Activated T-helper 1 cell treated with anti-CD3 and anti-CD28 coated beads, Interleukin-12 subunit alpha, Interleukin-12 subunit beta, Interleukin-2, Interleukin-4 antibody, amounts not matched to agents 30 ng/mL and 10 ng/mL and 1 ng/mL, durations not matched to agents 14 hours and 24 hours and 36 hours (primary cell): ENCODE data around the gene COIL. TPM values are rescaled to one million over a fixed set of nuclear protein-coding genes. Genes with fewer than 3 reads are reported as not detected.
"Not testable (repeated sequence)": the region's sequence is repeated elsewhere in the genome, so short reads cannot be mapped to it uniquely, and the experiment has no call there.

Source experiments
- DNase-seq: peaks from one replicate; pipeline ENCODE4 v3.0.0; 2021; ENCODE audit warnings: low spot score
- H3K27ac Mint-ChIP-seq: one replicate; pipeline ENCODE4 v1.8.0; 2021; ENCODE audit warnings: mild to moderate bottlenecking, mixed read lengths
- H3K27me3 Mint-ChIP-seq: one replicate; pipeline ENCODE4 v1.8.0; 2022; ENCODE audit warnings: mild to moderate bottlenecking, moderate library complexity, mixed read lengths; ENCODE audit not compliant: insufficient read depth
- H3K36me3 Mint-ChIP-seq: one replicate; pipeline ENCODE4 v1.8.0; 2021; ENCODE audit warnings: low read depth, mixed read lengths
- H3K4me1 Mint-ChIP-seq: one replicate; pipeline ENCODE4 v1.8.0; 2021; ENCODE audit warnings: low read depth, mixed read lengths
- H3K4me3 Mint-ChIP-seq: one replicate; pipeline ENCODE4 v1.8.0; 2021; ENCODE audit warnings: mild to moderate bottlenecking, moderate library complexity, mixed read lengths
- H3K9me3 Mint-ChIP-seq: one replicate; pipeline ENCODE4 v1.8.0; 2021; ENCODE audit warnings: mixed read lengths
- intact Hi-C: fragments of 100-400 bp; cut with micrococcal nuclease; formaldehyde crosslinking; loops from one replicate; pipeline ENCODE4 v1.15.1; 2024
- total RNA-seq: library from RNA; stranded (reverse); gene quantifications from 2 replicates; pipeline ENCODE4 v1.2.3, GENCODE V29; 2022

COIL gene
- total RNA-seq, 1 donor from 2014 or later, result 21.0 TPM

DNA sequence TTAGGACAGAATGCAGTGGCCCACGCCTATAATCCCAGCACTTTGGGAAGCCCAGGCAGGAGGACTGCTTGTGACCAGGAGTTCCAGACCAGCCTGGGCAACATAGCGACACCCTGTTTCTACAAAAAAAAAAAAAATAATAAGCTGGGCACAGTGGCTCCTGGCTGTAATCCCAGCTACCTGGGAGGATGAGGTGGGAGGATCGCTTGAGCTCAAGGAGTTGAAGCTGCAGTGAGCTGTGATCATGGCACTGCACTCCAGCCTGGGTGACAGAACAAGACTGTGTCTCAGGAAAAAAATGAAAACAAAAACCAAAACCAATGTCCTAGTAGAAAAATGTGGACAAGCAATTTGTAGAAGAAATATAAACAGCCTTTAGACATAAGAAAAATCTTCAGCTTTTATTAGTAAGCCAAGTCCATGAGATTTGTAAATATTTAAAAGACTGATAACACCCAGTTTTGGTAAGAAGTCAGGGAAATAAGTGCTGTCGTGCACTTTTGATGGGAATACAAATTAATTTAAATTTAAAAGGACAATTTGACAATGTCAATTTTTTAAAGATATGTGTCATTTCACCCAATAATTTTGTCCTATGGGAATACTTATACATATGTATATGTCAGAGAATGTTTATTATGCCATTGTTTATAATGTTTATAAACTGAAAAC is 28.2 kb upstream of the COIL start:
- intact Hi-C loops, result no loop called here
- Mint-ChIP-seq H3K4me1 (no peaks in the 10 kb centered on the region), H3K27ac (no peak overlapping the region), H3K36me3 (peaks cover 1% of the 10 kb centered on the region), H3K4me3 (no peak overlapping the region), H3K9me3 (no peaks in the 10 kb centered on the region), H3K27me3 (no peaks in the 10 kb centered on the region)
- no peak for DNase-seq

DNA sequence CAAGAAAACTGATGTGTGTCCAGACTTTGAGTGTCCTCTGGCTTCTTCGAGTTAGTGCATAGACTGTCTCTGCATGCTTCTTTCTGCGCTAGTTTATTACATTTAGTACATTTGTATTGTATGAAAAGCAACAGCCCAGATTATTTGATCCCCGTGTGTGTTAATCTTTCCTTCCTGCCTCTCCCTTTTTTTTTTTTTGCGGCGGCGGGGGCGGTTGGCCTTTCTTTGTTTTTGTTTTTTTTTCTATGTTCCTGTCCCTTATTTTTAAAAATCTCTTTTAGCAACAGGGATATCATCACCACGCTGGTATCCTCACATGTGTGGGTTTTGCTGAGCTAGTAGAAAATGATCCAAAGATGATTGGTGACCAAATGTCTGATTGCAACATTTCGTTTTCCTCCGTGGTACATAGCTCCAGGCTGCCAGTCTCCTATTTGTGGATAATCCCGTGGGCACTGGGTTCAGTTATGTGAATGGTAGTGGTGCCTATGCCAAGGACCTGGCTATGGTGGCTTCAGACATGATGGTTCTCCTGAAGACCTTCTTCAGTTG is 26.5 kb upstream of the COIL start:
- H3K27me3 Mint-ChIP-seq, result no peaks in the 10 kb centered on the region
- intact Hi-C loops, result no loop called here
- no peak overlapping the region for H3K27ac Mint-ChIP-seq
- H3K36me3 Mint-ChIP-seq, result peaks cover 1% of the 10 kb centered on the region
- no peaks in the 10 kb centered on the region for H3K4me1 Mint-ChIP-seq
- H3K4me3 Mint-ChIP-seq, result no peak overlapping the region
- H3K9me3 Mint-ChIP-seq, result no peaks in the 10 kb centered on the region
- no peak for DNase-seq

DNA sequence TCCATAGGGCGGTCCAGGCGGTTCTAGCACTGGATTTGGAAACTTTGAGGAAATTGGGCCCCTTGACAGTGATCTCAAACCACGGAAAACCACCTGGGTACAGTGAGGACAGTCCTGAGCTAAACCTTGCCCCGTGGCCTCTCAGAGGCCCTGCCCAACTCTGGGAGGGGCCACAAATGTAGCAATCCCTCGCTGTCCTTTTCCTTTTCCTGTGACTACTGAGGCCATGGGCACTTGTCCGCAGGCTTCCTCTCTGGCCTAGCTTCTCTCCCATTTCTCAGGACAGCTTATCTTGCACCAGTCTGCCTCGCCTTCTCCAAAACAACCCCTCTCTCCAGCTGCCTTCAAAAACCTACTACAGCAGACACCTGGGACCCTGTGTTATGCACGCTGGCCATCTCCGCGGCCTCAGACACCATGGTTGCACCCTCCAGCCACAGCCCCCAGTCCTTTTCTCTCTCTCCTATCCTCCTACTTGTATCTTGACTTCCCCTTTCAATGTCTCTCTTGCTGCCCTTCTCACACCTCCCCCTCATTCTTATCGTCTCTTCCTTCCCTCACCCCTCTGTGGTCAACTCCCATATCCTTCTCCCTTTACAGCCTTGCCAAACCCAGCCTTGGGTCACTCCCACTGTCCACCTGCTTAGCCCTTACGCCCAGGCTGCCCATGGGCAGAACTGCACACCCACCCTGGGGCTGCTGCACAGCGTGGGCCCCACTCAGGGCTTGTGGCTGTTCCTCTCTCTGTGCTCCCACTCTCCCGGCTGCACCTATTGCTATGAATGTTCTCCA is 24.7 kb upstream of the COIL start:
- Mint-ChIP-seq H3K27ac (no peak overlapping the region), H3K27me3 (no peaks in the 10 kb centered on the region), H3K4me3 (no peak overlapping the region), H3K9me3 (no peaks in the 10 kb centered on the region), H3K4me1 (no peaks in the 10 kb centered on the region), H3K36me3 (peaks cover 1% of the 10 kb centered on the region)
- intact Hi-C loops, result no loop called here
- DNase-seq, result no peak

DNA sequence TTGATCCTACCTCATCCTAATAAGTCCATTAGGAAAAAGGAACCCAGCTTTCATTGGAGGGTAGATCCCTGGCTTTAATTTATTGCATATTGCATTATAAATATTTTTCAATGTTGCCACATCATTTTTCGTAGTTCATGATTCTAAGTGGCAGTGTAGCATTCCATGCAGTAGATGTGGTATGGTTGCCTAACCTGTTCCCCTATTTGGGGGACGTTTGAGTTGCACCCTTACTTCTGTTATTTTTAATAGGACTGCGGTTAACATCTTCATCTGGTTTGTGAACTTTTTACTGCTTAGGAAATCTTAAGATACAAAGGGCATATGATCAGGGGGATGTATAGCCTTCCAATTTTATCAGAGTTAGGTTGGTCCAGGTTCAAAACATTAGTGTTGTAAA is 22.5 kb upstream of the COIL start:
- no peak overlapping the region for H3K4me3 Mint-ChIP-seq
- intact Hi-C loops, result no loop called here

DNA sequence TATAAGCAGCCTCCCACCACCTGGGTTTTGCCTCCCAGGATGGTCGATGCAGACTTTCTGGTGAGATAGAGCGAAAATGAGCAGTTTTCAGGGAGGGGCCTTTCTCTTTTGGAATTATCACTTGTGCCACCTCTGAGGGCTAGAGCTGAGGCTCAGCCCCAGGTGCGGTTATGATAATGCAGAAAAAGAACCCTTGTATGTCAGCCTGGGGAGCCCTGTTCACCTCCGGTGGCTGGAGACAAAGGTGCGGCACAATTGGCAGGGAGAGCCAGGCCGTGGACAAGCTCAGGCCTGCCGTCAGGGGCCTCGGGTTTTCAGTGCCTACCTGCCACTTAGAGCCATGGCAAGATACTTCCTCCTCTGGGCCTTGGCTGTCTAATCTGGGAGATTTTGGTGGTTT is 21.5 kb upstream of the COIL start:
- no peak for DNase-seq
- intact Hi-C loops, result no loop called here
- Mint-ChIP-seq H3K27ac (no peak overlapping the region), H3K4me3 (no peak overlapping the region), H3K4me1 (peaks cover 19% of the 10 kb centered on the region), H3K27me3 (peaks cover under 1% of the 10 kb centered on the region), H3K9me3 (no peaks in the 10 kb centered on the region), H3K36me3 (peaks cover 3% of the 10 kb centered on the region)

More for the DNA sequence above, 22.5 kb upstream of the COIL start:
- H3K9me3 Mint-ChIP-seq, result no peaks in the 10 kb centered on the region
- peaks cover 11% of the 10 kb centered on the region for H3K4me1 Mint-ChIP-seq
- no peak for DNase-seq
- H3K27me3 Mint-ChIP-seq, result no peaks in the 10 kb centered on the region
- H3K27ac Mint-ChIP-seq, result no peak overlapping the region
- peaks cover 1% of the 10 kb centered on the region for H3K36me3 Mint-ChIP-seq

DNA sequence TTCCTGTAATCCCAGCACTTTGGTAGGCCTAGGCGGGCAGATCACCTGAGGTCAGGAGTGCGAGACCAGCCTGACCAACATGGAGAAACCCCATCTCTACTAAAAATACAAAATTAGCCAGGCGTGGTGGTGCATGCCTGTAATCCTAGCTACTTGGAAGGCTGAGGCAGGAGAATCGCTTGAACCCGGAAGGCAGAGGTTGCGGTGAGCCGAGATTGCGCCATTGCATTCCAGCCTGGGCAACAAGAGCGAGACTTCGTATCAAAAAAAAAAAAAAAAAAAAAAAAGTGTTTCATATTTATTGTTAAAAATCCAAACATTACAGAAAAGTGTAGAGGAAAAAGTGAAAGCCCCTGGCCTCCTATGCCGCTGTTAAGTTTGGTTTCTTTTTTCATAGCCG is 19.7 kb upstream of the COIL start:
- H3K4me3 Mint-ChIP-seq, H3K9me3 Mint-ChIP-seq, H3K27ac Mint-ChIP-seq, intact Hi-C loops, H3K36me3 Mint-ChIP-seq, DNase-seq: not testable (repeated sequence)
- Mint-ChIP-seq H3K4me1 (peaks cover 19% of the 10 kb centered on the region), H3K27me3 (peaks cover 17% of the 10 kb centered on the region)

DNA sequence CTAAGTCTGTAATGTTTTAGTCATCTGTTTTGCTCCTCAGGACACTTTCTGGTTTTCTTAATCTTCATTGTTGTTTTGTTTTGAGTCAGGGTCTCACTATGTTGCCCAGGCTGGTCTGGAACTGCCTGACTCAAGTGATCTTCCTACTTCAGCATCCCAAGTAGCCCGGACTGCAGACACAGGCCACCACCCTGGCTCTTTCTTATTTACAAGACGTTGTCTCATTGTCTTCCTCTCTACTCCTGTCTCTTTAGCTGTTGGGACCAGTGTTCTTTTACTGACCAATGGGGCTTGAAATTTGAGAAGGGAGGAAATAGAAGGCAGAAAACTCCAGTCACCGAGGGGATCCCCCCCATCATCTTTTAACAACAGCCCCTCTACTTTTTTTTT is 18.2 kb upstream of the COIL start:
- DNase-seq, result no peak
- H3K4me1 Mint-ChIP-seq, result peaks cover 19% of the 10 kb centered on the region
- H3K36me3 Mint-ChIP-seq, result peaks cover 2% of the 10 kb centered on the region
- peak overlapping the region; percentile 89 for H3K4me3 Mint-ChIP-seq
- no peak overlapping the region for H3K27ac Mint-ChIP-seq
- H3K27me3 Mint-ChIP-seq, result peaks cover 23% of the 10 kb centered on the region
- H3K9me3 Mint-ChIP-seq, result no peaks in the 10 kb centered on the region
- intact Hi-C loops, result no loop called here

DNA sequence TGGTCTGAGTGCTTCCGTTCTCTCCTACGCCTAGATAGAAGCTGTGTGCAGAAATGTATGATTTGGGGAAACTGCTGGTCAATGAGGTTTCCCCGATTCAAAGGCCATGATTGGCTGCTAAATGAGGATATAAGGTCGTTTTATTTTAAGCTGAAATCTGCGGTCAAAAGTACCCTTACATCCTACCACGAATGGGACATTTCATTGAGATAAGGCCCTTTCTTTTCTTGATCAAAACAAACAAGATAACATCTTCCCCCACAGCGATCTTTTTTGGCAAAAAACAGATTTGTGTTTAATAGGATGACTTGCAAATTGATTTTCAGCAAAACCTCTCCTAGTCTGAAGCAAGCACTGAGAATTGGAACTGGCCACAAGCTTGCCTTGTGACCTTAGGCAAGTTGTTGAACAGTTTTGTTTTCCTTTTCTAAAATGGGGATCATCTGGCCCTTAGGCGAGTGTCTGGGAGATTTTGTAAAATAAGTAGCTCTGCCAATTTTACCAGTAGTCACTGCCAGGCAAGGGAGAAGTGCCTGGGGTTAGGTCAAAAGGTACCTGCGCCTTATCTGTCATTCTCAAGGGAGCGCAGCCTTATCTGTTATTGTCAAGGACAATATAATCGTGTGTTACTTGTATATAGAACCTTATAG is 17.7 kb upstream of the COIL start:
- peak overlapping the region; percentile 89 for H3K4me3 Mint-ChIP-seq
- peak overlapping the region; percentile 79 for H3K27ac Mint-ChIP-seq
- no peak for DNase-seq
- no peaks in the 10 kb centered on the region for H3K9me3 Mint-ChIP-seq
- peaks cover 2% of the 10 kb centered on the region for H3K36me3 Mint-ChIP-seq
- H3K27me3 Mint-ChIP-seq, result peaks cover 26% of the 10 kb centered on the region
- peaks cover 19% of the 10 kb centered on the region for H3K4me1 Mint-ChIP-seq
- intact Hi-C loops, result loop anchor here (1.0 kb wide), 3 partner anchors 17 to 145 kb away; partner anchors contain the start of genes AKAP1, C17orf67 and COIL

DNA sequence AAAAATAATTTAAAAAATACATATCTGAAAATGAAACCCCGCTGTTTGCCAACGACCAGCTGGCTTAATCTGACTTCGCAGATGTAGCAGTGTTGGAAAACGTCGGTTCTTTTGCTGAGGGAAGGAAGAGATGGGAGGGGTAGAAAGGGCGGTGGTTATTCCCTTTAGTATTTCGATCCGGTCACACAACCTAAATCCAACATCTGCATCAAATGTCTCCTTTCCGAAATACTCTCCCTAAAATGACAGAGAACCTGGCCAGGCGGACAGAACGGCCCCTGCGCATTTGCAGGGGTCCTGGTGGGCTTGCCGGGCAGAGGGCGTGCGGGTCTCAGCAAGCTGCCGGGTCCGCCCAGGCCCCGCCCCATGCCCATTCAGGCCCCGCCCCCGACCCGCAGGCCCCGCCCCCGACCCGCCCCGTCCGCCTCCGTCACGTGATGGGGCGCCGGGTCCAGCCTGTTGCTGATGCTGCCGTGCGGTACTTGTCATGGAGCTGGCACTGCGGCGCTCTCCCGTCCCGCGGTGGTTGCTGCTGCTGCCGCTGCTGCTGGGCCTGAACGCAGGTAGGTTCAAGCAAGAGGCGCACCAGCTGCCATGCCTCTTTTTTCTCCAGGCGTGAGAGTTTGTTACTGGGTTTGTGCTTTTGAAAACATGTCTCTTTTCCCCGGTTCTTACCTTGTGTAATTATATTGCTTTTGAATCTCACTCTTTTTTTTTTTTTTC is 17.0 kb upstream of the COIL start, which contains the start of gene SCPEP1:
Gene SCPEP1 (plus strand): TSS at position 459 of the 723 bp plus-strand sequence. CDS start 29 bp downstream, at position 488.
- peaks cover 19% of the 10 kb centered on the region for H3K4me1 Mint-ChIP-seq
- DNase-seq, result peak; percentile 67
- peak within 1 kb of the TSS; percentile 79 for H3K27ac Mint-ChIP-seq
- peak within 1 kb of the TSS; percentile 89 for H3K4me3 Mint-ChIP-seq
- intact Hi-C loops, result loop anchor here (1.0 kb wide), 3 partner anchors 17 to 145 kb away; partner anchors contain the start of genes AKAP1, C17orf67 and COIL
- no peaks in the 10 kb centered on the region for H3K9me3 Mint-ChIP-seq
- peaks cover 2% of the 10 kb centered on the region for H3K36me3 Mint-ChIP-seq
- peaks cover 29% of the 10 kb centered on the region for H3K27me3 Mint-ChIP-seq

DNA sequence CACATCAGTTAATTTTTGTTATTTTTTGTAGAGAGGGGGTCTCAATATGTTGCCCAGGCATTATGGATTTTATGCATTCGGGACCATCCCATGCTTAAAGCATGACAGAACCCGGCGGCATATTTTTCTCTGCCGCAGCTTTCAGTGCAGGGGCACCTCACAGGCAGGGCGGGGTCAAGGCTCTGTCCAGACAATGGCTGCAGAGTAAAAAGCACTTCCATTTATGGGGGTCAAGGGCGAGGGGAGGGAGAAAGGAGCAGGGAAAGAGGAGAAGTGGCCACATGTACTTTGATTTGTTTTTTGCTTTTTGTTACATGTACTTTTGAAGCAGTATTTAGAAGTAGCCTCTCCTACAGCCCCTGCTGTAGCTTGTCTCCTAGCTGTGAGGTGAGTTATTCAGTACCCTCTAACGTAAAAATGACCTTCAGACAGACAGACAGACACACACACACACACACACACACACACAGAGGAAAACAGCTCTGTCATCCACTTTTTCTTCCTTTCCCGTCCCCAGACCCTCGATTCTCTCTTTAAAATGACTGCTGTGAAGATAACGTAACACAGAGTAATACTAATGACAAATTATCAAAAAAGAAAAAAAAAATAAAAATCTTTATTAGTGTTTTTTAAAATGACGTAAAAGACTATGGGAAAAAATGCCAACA is 16.2 kb upstream of the COIL start:
- no peak for DNase-seq
- H3K36me3 Mint-ChIP-seq, result peaks cover 2% of the 10 kb centered on the region
- intact Hi-C loops, result no loop called here
- peak overlapping the region; percentile 71 for H3K4me3 Mint-ChIP-seq
- H3K27me3 Mint-ChIP-seq, result peaks cover 32% of the 10 kb centered on the region
- H3K27ac Mint-ChIP-seq, result no peak overlapping the region
- peaks cover 19% of the 10 kb centered on the region for H3K4me1 Mint-ChIP-seq
- no peaks in the 10 kb centered on the region for H3K9me3 Mint-ChIP-seq

DNA sequence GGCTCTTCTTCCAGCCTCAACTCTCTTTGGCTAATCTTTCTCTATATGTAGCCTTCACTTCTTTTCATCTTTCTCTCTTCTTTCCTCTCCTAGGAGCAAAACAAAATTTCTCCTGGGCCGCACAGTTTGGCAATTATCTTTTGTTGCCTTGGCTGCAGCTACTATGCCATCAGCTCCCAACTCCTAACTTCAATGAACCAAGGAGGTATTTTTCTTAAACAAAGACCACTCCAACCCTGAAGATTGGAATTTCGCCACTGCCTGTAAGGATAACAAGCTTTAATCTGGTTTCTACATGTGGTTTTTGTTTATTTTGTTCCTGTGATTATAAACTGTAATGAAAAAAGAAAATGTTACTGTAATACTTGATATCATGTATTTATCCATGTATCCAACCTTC is 14.8 kb upstream of the COIL start:
- Mint-ChIP-seq H3K4me3 (no peak overlapping the region), H3K27me3 (peaks cover 42% of the 10 kb centered on the region), H3K9me3 (no peaks in the 10 kb centered on the region), H3K36me3 (peaks cover 2% of the 10 kb centered on the region), H3K4me1 (peaks cover 19% of the 10 kb centered on the region), H3K27ac (no peak overlapping the region)
- intact Hi-C loops, result no loop called here
- no peak for DNase-seq

DNA sequence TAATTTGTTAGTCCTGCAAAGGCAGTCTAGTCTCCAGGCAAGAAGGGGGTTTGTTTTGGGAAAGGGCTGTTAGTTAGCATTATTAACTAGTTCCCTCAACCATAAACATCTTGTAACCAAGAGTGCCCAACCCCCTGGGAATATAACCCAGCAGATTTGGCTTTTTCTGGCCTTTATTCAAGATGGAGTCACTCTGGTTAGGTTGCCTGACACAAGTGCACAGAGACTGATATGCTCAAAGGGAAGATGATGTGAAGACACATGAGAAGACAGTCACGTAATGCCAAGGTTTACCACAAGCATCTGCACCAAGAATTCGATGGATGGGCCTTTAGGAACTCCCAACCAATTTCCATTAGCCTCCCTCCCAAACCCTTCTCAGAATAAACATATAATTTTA is 13.2 kb upstream of the COIL start:
- peaks cover 2% of the 10 kb centered on the region for H3K36me3 Mint-ChIP-seq
- H3K4me3 Mint-ChIP-seq, result no peak overlapping the region
- H3K27me3 Mint-ChIP-seq, result peaks cover 47% of the 10 kb centered on the region
- intact Hi-C loops, result no loop called here
- peaks cover 15% of the 10 kb centered on the region for H3K4me1 Mint-ChIP-seq
- no peak overlapping the region for H3K27ac Mint-ChIP-seq
- H3K9me3 Mint-ChIP-seq, result no peaks in the 10 kb centered on the region
- DNase-seq, result no peak
